H1 (cell line): ENCODE measurements around the gene ORMDL2. TPM values are rescaled to one million over a fixed set of nuclear protein-coding genes. Genes with fewer than 3 reads are reported as not detected.

ENCODE experiments used
- POU5F1 ChIP-seq: IDR thresholded peaks from 2 replicates; pipeline ENCODE4 v1.6.1; 2011; ENCODE audit warnings: low read depth, mild to moderate bottlenecking, low read length, moderate library complexity
- RBBP5 ChIP-seq: IDR thresholded peaks from 2 replicates; pipeline ENCODE4 v1.7.1; 2012; ENCODE audit warnings: low read depth, mild to moderate bottlenecking, inconsistent platforms, low read length, moderate library complexity, borderline replicate concordance
- polyA plus RNA-seq, 7 experiments: library from polyadenylated mRNA; depleted of rRNA in 3 of 7; stranded (reverse) in 5 of 7; unstranded in 2 of 7; fragments of >200 nt in 5 of 7; fragments of 200-250 nt in 2 of 7; gene quantifications; 1 replicate in 5 of 7; 2 replicates in 1 of 7; 4 replicates in 1 of 7; pipeline versions ENCODE4 v1.2.1 to v1.2.3, GENCODE V29; 2011 to 2013; ENCODE audit warnings: missing spikeins in 2 of 7, mixed read lengths in 2 of 7
- total RNA-seq: library from RNA; stranded (reverse); fragmentation: NEBNext Ultra II Directional; extraction: Animal tissue kit (Norgen Biotek cat#: 25700); gene quantifications from 2 replicates; pipeline ENCODE4 v1.2.1, GENCODE V29; 2021
- TF ChIP-seq, protein P1 (sequence below), 3 experiments: IDR thresholded peaks; 1 replicate in 2 of 3; 2 replicates in 1 of 3; pipeline versions ENCODE4 v1.5.1 to v1.6.1; 2011; ENCODE audit warnings: low read length in 3 of 3, mild to moderate bottlenecking in 3 of 3, inconsistent platforms in 2 of 3, low read depth in 1 of 3, moderate library complexity in 1 of 3; ENCODE audit not compliant: insufficient read depth in 1 of 3; ENCODE audit errors: control extremely low read depth in 1 of 3

ORMDL2 gene
- total and polyA plus RNA-seq, 2 of the 8 experiments (the other 6 are each of a cell fraction or from before 2014, with no cell fraction given), result 39.0 to 65.6 TPM

DNA sequence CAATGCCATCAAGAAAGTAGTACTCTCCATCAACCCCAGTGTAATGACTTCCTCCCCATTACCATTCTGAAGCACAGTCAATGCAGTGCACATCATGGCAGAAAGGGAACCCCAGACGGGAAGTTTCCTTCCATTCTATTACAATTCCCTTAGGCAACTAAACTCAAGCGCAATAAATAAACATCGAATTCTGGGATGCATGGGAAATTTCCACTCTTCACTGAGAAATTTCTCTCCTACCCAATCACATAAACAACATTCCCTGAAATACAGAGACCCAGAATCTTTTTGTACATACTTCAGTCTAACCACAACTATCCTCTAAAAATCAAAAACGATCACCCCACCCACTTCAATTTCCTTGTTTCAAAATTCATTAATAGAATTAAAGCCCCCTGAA, 20.3 kb upstream of the ORMDL2 start (continued):
- TF ChIP-seq, protein P1, sequence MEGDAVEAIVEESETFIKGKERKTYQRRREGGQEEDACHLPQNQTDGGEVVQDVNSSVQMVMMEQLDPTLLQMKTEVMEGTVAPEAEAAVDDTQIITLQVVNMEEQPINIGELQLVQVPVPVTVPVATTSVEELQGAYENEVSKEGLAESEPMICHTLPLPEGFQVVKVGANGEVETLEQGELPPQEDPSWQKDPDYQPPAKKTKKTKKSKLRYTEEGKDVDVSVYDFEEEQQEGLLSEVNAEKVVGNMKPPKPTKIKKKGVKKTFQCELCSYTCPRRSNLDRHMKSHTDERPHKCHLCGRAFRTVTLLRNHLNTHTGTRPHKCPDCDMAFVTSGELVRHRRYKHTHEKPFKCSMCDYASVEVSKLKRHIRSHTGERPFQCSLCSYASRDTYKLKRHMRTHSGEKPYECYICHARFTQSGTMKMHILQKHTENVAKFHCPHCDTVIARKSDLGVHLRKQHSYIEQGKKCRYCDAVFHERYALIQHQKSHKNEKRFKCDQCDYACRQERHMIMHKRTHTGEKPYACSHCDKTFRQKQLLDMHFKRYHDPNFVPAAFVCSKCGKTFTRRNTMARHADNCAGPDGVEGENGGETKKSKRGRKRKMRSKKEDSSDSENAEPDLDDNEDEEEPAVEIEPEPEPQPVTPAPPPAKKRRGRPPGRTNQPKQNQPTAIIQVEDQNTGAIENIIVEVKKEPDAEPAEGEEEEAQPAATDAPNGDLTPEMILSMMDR (IDR thresholded peaks at IDR 0.05; ENCODE audit: control extremely low read depth in 1 of 3, insufficient read depth in 1 of 3, low read depth in 1 of 3, low read length in 3 of 3), result no peak
- TF ChIP-seq POU5F1 (no peak), RBBP5 (no peak)
